T-helper 9 cell (primary cell): ENCODE data around the gene TPD52L3.

Experiments
- DNase-seq: peaks from one replicate; pipeline ENCODE4 v3.0.0-alpha.2; 2020
- total RNA-seq, 2 donors: gene quantifications; one replicate each; lab custom pipeline; 2026; lab: John Stamatoyannopoulos, UW

Gene TPD52L3
- total RNA-seq: 0 reads per million in 2 donors

- DNase-seq: no peak
Measured at GRCh38 chr9:6328103-6328502, at the start of gene TPD52L3. TSS of gene TPD52L3 (plus strand) at chr9:6328375. CDS start at chr9:6328596, 221 bp downstream.

GRCh38 chr9:6301858-6302257 is 26.3 kb upstream of the TPD52L3 start:
- no peak for DNase-seq

- no peak for DNase-seq
Measured at GRCh38 chr9:6302417-6302816, 25.8 kb upstream of the TPD52L3 start.

GRCh38 chr9:6304232-6304631 is 23.9 kb upstream of the TPD52L3 start:
- no peak for DNase-seq

GRCh38 chr9:6305954-6306563 is 22.1 kb upstream of the TPD52L3 start:
- DNase-seq: no peak

GRCh38 chr9:6307551-6308096 is 20.6 kb upstream of the TPD52L3 start:
- no peak for DNase-seq

GRCh38 chr9:6330958-6331634 is 2.9 kb downstream of the TPD52L3 start:
- no peak for DNase-seq

- no peak for DNase-seq
Measured at GRCh38 chr9:6334305-6334704, 6.1 kb downstream of the TPD52L3 start.

- no peak for DNase-seq
Measured at GRCh38 chr9:6348766-6349165, 20.6 kb downstream of the TPD52L3 start.

GRCh38 chr9:6351737-6352136 is 23.6 kb downstream of the TPD52L3 start:
- DNase-seq: no peak

GRCh38 chr9:6354072-6354686 is 26.0 kb downstream of the TPD52L3 start:
- DNase-seq: no peak

- DNase-seq: no peak
Measured at GRCh38 chr9:6355728-6356127, 27.6 kb downstream of the TPD52L3 start.

- no peak for DNase-seq
Measured at GRCh38 chr9:6356441-6356840, 28.3 kb downstream of the TPD52L3 start.

- no peak for DNase-seq
Measured at GRCh38 chr9:6356904-6357303, 28.7 kb downstream of the TPD52L3 start.

- DNase-seq: no peak
Measured at GRCh38 chr9:6367128-6367890, 39.1 kb downstream of the TPD52L3 start.

GRCh38 chr9:6368831-6369230 is 40.7 kb downstream of the TPD52L3 start:
- no peak for DNase-seq
